Stimulated activated CD4-positive, alpha-beta T cell treated with anti-CD3 and anti-CD28 coated beads, Interleukin-12 subunit alpha, Interleukin-12 subunit beta, amount 100 ng/mL, for 24 hours (primary cell): ENCODE data around the gene MCM9.

Experiments used
- DNase-seq, 2 experiments: peaks; one replicate each; pipeline ENCODE4 v3.0.0-alpha.2; 2020; ENCODE audit warnings: low read depth in 2 of 2

Gene MCM9

DNA sequence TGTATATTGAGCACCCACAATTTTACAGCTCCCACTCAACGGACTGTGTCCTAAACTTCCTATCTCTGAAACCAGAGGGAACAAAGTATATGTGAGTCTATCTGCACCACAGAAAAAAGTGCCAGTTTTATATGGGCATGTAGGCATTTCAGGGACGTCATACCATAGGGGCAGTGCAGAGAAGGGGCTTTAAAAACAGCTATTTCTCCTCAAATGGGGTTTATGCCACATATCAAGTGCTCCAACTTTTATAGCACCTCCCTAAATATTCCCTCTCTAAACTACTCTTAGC is 69.9 kb downstream of the MCM9 start:
- DNase-seq = no peak

DNA sequence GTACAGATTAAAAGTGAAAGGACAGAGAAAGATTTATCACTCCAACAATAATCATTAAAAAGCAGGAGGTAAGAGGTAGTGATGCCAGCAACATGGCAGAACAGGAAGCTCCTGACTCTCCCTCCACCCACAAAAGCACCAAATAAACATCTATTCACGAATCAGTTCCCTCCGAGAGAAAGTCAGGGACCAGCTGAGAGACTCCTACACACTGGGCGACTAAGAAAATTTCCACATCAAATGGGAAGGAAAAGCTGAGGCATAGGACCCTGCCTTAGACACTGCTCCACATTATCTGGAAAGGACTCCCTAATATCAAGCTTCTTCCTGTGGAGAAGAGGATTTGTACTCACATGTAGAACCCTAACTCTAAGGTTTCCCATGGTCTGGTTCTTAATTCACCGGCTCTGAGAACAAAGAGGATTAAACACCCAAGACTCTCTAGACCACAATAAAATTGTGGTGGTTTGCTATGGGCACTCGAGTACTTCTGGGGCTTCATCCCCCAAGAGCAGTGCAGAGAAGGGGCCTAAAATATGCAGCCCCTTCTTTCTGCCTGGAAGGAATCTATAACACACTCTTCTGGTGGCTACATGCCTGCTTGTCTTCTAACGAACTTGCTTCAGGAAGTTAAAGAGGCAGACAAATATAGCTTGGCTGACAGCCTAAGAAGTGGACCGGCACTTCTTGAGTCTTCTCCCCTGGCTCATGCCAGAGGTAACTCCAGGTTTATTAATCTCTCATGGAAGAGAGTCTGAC is 70.4 kb downstream of the MCM9 start:
- DNase-seq = no peak

DNA sequence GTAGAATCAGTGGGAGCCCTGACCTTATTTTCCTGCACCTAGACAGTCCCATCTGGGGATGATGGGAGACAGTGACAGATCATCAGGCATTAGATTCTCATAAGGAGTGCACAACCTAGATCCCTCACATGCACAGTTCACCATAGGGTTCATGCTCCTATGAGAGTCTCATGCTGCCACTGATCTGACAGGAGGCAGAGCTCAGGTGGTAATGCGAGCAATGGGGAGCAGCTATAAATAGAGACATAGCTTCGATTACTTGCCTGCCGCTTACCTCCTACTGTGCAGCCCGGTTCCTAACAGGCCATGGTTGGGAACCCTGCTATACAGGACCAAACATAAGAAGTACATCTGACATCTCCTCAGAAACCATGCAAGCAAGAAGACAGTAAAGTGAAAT is 72.5 kb downstream of the MCM9 start:
- no peak for DNase-seq

DNA sequence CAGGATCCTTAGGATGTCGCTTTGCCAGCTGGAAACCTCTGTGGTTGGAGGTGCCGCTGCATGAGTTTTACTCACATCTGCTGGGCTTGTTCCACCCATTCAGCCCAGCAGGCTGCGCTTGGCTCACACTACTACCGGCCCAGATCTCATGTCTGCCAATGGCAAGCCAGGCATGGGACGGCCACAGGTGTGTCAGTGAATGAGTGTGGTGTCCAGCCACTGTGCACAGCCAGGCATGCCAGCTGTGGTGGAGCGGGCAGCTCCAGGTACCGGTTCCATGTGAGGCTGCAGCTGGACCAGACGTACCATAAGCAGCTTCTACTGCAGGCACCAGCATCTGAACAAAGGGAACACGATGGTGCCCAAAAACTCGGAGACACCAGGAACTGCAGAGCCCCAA is 74.1 kb downstream of the MCM9 start:
- DNase-seq = no peak

DNA sequence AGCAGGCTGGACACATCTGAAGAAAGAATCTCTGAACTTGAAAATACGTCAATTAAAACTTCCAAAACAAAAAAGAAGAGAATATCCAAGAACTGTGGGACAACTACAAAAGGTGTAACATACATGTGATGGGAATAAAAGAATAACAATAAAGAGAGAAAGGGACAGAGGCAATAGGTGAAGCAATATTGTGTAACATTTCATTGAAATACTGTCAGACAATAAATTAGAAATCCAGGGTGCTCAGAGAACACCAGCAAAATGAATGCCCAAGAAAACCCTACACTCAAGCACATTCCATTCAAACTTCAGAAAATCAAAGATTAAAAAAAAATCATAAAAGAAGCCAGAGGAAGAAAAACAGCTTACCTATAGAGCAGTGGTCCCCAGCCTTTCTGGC is 74.6 kb downstream of the MCM9 start:
- no peak for DNase-seq

DNA sequence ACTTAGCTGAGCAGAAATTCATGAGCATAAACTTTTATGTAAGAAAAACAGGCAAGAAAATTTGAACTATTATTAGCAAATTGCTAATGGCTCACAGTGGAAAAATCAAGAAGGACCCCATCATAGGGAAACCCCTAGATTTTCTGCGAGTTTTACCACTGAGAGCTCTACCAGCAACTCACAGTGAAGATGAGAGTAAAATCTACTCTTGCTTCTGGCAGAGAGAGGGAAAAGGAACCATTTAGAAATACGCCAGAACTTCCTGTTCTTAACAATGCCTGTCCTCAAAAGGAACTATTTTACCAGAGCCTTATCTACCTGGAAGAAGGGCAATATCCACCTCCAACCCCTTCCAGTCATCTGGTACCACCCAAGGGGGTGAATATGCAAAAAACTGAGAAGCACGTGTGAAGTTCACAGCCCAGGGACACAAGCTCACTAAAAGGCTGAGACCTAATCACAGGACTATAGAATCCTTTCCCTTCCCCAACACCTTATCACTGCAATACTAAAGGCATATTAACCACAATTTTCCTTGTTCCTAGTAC is 75.4 kb downstream of the MCM9 start:
- no peak for DNase-seq

DNA sequence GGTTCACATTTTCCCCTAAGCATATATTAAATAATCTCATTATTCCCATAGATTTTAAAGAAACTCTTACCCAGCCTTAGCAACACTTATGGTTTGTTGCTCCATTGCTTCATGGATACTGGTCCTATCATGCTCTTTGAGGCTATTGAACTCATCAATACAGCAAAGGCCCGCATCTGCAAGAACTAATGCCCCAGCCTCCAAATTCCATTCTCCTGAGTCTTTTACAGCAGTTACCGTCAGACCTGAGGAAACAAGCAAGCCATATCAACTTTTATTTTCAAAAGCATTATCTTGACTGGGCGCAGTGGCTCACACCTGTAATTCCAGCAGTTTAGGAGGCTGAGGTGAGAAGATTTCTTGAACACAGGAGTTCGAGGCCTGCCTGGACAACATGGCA is 78.7 kb downstream of the MCM9 start:
- DNase-seq = no peak

DNA sequence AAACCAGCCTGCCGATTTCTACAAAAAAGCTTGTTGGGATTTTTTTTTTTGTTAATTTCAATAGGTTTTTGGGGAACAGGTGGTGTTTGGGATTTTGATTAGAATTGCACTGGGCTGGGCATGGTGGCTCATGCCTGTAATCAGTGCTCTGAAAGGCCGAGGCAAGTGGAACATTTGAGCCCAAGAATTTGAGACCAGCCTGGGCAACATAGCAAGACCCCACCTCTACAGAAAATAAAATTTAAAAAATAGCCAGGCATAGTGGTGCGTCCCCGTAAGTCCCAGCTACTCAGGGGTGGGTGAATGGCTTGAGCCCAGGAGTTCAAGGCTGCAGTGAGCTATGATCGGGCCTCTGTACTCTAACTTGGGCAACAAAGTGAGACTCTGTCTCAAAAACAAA is 81.6 kb downstream of the MCM9 start:
- DNase-seq = no peak

DNA sequence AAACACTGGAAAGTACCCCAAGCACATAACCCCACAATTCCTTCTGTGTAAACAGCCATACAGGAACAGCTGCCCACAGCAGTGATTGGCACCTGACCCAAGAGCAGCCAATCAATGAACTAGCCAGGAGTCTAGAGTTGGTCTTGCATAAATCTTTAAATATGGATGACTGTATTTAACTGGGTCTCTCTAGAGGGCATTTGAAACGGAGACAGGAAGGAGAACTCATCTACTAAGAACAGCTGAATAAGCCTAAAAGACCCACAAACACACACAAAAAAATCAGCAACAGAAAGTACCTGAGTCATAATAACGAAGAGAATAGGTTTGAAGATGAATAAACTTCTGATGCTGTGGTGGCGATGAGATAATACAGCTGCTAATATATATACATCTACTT is 90.0 kb downstream of the MCM9 start:
- no peak for DNase-seq

DNA sequence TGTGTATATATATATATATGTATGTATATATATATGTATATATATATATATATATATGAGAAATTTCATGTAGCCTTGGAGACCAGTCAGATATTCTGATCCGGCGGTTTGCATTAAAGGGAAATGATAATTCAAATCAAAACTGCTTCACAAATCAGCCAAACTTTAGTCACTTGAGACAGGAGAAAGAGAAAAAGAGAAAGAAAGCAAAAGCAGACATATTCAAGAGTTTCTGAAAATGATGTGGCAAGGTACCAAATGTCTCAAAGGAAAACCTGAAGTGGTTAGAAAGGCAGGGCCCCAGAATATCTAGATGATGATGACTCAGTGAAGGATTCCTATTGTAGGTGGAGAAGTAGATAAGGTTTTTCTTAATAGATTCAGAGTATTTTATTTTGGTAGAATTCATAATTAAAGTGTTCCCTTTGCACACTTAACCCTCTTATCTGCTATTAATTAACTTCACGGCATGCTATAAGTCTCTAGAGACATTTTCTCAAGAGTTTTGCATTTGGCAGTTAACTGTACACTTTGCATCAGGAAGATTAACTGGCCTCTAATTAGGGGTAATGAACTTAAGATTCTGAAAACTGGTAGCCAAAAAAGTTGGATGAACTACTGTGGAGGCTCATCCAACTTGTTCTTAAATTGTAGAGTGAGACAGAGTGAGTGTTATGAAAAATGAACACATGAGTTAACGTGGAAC is 91.1 kb downstream of the MCM9 start:
- DNase-seq = no peak

DNA sequence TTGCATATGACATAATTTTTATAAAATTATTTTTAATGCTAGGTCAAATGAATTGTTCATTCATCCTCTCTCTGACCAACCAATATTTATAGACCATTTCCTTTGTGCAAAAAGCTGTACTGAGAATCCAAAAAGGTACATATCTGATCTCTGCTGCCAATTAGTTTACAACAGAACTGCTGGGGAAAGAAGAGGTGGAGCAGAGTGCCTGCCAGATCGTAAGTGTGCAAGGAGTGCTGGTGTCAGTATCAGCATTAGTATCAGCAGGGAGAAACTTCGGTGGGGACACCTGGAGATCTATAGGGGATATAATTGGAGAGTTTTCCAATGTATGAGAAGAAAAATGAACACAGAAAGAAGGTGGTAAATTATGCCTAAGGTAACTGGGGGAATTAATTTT is 104.3 kb downstream of the MCM9 start:
- no peak for DNase-seq

DNA sequence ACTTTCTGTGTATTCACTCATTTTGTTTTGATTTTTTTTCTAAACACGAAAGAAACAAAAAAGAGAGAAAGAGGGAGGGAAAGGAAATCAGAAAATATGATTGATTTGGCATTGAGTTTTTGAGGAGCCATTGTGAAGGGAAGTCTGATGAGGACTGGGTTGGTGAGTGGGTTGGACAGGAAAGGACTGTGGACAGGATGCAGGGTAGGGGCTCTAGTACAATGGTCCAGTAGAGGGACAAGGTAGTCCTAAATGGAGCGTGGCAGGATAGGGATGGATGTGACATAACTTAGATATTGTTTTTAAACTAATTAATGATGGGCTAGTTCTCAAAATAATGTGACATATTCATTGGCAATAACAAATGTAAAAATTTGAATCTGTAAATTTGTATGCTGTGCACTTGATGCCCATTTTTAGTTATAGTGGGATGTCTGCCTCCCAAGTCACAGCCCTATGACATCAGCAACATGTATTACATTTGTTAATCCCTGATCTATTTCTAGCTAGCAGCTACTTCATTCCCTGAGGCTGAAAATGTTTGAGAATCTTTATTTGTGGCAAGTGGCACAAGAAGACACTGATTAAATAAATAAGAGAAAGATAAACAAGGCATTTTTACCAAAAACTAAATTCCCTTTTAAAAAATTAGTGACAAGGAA is 105.0 kb downstream of the MCM9 start:
- DNase-seq = no peak

DNA sequence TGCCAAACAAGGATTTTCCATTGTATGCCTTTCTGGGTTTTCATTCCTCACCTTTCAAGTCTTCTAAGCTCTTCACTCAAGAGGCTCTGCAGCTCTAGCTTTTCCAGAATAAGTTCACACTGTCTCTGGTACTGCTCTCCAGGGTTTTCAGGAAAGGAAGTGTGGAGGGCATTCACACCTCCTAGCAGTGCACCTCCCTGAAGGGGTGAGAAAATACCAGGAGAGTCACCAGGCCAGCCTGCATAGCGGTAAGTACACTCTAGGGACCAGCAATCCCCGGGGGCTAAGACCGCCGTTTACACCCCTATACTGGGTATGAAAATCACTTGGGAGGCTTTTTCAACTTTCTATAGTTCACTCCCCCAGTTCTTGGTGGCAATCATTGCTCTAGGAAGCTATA is 108.9 kb downstream of the MCM9 start:
- no peak for DNase-seq

DNA sequence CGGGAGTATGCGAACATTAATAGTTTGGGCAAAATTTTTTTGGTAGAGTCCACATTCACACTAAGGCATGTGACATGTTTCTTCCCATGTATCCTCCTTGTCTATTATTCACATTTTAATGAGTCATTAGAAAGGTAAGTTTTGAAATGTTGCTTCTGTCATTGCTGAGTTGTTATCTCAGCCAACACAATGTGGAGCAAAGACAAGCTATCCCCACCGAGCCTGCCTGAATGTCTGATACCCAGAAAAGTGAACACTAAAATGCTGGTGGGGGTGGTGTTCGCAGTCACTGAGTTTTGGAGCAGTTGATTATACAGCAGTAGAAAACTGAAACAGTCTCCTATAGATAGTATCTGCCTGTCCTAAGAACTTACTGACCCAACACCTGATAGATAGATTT is 109.3 kb downstream of the MCM9 start:
- DNase-seq = no peak

DNA sequence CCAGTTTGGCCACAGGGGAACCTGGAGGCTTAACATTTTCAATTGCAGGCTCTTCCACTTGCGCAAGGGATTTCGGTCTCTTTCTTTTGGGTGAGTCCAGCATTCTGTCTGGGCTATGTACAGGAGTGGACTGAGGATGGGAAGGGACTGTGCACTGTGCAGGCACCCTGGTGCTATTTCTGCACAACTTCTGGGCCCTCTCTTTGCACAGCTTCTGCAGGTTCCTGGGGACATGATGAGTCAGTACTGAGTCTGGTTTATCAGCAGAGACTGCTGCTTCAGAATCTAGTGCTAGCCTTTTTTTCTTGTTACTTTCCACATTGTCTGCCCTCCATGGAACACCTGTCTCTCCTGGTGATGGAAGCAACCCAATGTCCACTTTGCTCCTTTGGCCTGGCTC is 119.5 kb downstream of the MCM9 start:
- DNase-seq = no peak

DNA sequence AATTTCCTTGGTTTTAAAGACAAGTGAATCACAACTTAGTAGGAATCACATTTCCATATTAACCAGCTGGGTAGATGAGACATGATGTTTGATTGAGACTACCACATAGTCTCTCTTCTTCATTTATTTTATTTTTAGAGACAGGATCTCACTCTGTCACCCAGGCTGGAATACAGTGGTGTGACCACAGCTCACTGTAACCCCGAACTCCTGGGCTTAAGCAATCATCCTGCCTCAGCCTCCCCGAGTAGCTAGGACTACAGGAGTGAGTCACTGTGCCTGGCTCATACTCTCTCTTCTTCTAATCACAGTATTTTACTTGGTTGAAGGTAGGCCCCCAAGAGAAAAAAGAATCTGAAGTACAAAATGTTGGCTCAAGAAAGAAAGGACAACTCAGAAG is 121.2 kb downstream of the MCM9 start:
- peak in 1 of 2 experiments; percentile 19 for DNase-seq

DNA sequence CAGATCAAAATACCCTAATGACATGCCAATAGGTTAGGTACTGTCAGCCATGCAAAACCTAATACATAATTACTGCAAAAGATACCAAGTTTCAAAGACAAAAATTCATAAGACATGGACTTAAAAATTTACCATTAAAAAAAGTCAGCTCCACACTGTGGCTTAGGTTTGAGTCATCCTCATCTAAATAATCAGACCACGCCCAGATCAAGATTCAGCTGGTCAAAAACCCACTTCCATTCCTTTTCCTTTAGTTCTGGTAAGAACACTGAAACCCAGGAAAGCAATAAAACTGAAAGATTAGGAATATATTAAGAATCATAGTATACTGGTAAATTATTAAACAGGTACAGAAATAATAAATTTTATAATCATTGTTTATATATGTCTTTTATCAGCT is 122.0 kb downstream of the MCM9 start:
- DNase-seq = no peak

DNA sequence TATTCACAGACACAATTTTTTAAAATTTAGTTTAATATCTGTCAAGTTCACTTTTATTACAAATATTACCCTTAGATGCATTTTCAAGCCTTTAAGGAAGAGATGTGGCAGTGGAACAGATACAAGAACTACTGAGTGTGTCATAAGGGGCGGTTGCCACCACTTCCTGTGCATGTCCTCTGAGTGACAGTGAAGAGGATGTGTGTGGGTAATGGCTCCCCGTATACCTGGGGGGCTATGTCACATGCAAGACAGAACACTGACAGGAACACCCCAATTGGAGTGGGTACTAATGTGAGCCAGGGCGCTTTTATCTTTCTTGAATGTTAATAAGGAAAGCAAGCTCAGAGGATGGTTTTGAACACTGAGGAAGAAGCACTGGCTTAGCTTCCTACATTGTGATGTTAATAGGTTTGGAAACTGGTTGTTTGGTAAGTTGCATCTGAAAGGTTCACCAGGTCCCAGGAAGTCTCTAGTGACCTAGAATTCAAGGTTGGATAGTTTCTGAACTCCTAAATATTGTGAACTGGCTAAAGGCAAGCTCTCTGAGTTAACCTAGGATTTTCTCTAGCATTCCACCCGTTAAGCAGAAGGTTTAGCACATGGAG is 124.4 kb downstream of the MCM9 start:
- peak in 1 of 2 experiments; percentile 42 for DNase-seq

DNA sequence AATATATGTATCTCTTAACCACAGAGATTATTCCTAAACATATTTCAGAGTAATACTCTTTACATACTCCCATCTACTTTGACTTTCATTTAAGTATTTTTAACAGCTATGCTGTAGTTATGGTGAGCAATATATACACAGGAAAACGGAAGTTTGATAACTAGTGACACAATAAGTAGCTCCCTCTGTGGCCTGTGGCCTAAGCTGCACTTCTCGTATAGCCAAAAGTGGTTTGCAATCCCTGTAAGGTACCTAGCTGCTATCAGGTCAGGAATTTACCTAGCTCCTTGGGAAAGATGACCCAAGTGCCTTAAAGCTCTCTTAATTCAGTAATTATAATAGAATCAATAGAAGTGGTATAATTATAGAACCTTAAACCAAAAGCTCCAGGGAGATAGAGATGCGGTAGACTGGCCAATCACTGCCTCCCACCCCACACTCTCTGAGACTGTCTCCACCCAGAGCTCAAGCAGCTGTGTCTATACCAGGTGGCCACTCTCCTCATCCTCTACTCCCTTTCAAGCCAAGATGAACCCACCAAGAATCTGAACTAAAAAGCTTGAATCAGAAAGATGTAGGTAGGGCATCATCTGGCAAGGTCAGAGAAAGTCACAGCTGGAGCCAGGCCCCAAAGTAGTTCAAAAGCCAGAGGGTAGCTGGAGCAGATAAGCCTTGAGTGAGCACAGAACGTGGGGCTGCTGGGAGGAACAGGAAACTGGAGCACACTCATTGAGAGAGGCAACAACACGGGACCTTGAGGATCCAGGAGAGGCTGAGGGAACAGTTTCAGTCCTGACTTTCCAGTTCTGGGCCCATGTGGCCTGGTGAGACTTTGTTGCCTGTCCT is 125.9 kb downstream of the MCM9 start:
- no peak for DNase-seq

DNA sequence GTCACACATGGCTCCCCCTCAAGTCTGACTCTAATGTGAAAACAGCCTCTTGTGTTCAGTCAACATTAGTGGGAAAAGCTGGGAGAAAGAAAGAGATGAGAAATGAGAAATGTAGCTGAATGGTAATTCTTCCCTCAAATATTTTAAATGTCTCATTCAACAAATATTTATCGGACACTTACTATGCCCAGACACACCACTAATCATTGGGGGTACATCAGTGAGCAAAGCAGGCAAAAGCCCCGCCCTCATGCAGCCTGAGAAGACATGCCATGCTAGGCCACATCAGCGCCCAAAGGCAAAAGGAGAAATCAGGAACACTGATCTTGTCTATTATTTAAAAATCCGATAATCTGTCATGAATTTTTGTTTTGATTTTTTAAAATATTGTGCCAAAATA is 130.9 kb downstream of the MCM9 start:
- DNase-seq = no peak

DNA sequence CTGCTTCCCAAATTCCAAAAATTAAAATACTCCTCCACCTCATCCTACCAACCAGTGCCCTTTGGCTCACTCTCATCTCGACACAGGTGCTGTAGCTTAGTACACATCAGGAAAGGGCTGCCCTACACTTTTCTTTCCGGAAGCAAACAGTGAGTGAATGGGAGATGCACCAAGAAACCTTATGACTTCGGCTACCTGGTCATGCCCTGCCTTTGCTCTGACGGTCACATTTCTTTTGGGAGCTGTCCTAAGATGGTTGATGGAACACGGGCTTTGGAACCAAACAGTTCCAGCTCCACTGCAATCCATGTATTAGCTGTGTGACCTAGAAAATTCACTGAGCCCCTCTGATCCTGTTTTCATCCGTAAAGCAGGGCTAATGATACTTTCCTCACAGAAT is 133.7 kb downstream of the MCM9 start:
- DNase-seq = no peak
